ENCODE data around the gene KITLG. TPM values are rescaled to one million over a fixed set of nuclear protein-coding genes. Genes with fewer than 3 reads are reported as not detected.

KITLG gene
- total RNA-seq, 1 experiment from 2014 or later = 11.7 TPM

DNA sequence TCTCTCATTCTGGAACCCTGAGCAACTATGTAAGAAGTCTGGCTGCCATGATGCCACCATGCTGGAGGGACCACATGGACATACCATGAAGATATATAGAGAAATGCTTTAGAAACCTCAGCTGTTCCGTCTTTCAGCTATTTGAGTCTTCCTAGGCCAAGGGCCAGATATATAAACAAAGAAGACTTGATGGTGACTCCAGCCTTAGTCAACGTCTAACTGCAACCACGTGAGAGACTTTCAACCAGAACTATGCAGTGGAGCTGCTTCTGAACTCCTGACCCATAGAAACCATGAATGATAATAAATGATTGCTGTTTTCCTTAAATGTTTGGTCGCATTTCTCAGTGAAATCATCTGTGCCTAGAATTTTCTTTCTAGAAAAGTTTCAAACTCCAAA is 20.0 kb upstream of the KITLG start:
- H3K14ac ChIP-seq (ENCODE audit: insufficient read depth, low read length) = no peak overlapping the region
- no peaks in the 10 kb centered on the region for H4K20me1 ChIP-seq (ENCODE audit: control insufficient read depth, insufficient read depth, insufficient read length)
- no CpG with 5 or more reads among the region's 4 CpGs for WGBS (ENCODE audit: extremely low coverage, insufficient read length, low lambda C conversion rate)
- no peaks in the 10 kb centered on the region for H3K23me2 ChIP-seq (ENCODE audit: insufficient read length, low read depth, low read length, poor library complexity, severe bottlenecking)
- no peaks in the 10 kb centered on the region for H3K79me1 ChIP-seq (ENCODE audit: insufficient read depth, low read depth, low read length, poor library complexity, severe bottlenecking)
- H3K9ac ChIP-seq (ENCODE audit: extremely low read depth, insufficient read length, low read length) = no peak overlapping the region
- H3T11ph ChIP-seq (ENCODE audit: low read length) = no peak overlapping the region
- H3K9me3 ChIP-seq (ENCODE audit: control insufficient read depth, low read depth, low read length) = no peaks in the 10 kb centered on the region
- H2BK12ac ChIP-seq (ENCODE audit: insufficient read length, low read depth, low read length) = no peak overlapping the region
- no peak overlapping the region for H4K5ac ChIP-seq (ENCODE audit: insufficient read length, low read depth, low read length)
- Mint-ChIP-seq H3K27ac (no peak overlapping the region), H3K27me3 (ENCODE audit: low read depth) (no peaks in the 10 kb centered on the region), H3K4me3 (no peak overlapping the region), H3K4me1 (peaks cover 4% of the 10 kb centered on the region in 2 experiments; a peak in 1 of 4 replicates), H3K36me3 (ENCODE audit: insufficient read depth in 1 of 3, low read depth in 3 of 3) (0 out of 7 replicates have a peak, but pooled peaks cover 0 to under 1% (median 0%) of the 10 kb centered on the region in 3 experiments), H3K9me3 (no peaks in the 10 kb centered on the region; a peak in 2 of 5 replicates)
- H2AK5ac ChIP-seq (ENCODE audit: insufficient read length, low read length) = no peak overlapping the region
- H2AFZ ChIP-seq (ENCODE audit: low read length) = no peak overlapping the region
- no peaks in the 10 kb centered on the region for H3K4me1 ChIP-seq (ENCODE audit: insufficient read depth, low read length)
- H3K4me2 ChIP-seq (ENCODE audit: insufficient read depth, insufficient read length, low read length) = no peak overlapping the region
- no peak overlapping the region for H3K4ac ChIP-seq (ENCODE audit: low read depth, low read length)
- no peak overlapping the region for H3K18ac ChIP-seq (ENCODE audit: insufficient read length, low read depth, low read length)
- no peak overlapping the region for H3K23ac ChIP-seq (ENCODE audit: insufficient read length, low read depth, low read length)
- H2BK20ac ChIP-seq (ENCODE audit: low read depth, low read length, poor library complexity, severe bottlenecking) = no peak overlapping the region
- no peaks in the 10 kb centered on the region for H3K79me2 ChIP-seq (ENCODE audit: insufficient read depth, low read length)
- H3K27ac ChIP-seq (ENCODE audit: insufficient read length, low read depth, low read length) = no peak overlapping the region
- H2BK120ac ChIP-seq (ENCODE audit: low read depth, low read length, poor library complexity, severe bottlenecking) = no peak overlapping the region
- H2BK15ac ChIP-seq (ENCODE audit: low read depth, low read length) = no peak overlapping the region
- H4K91ac ChIP-seq (ENCODE audit: insufficient read length, low read depth, low read length) = no peak overlapping the region
- H4K8ac ChIP-seq (replicated peaks; ENCODE audit: insufficient read length, low read depth, low read length) = no peak overlapping the region
- no peak for TF ChIP-seq CTCF (conservative IDR thresholded peaks at IDR 0.05)
- H3K56ac ChIP-seq (ENCODE audit: insufficient read length, low read depth, low read length) = no peak overlapping the region
- DNase-seq = no peak
- no peaks in the 10 kb centered on the region for H3K27me3 ChIP-seq (ENCODE audit: insufficient read depth, low read length)
- no peak overlapping the region for H2BK5ac ChIP-seq (ENCODE audit: insufficient read length, low read length)

Data from H9 (cell line).